Loucy (cell line): ENCODE measurements around the gene ROBO1.

ENCODE experiments used
- H2AFZ ChIP-seq: fragments of 200-600 bp; sonication (generic); 2 replicates; pipeline ENCODE4 v1.6.0; 2016; ENCODE audit warnings: antibody characterized with exemption, mild to moderate bottlenecking, low read length, moderate library complexity
- H3F3A ChIP-seq: fragments of 200-600 bp; 2 replicates; pipeline ENCODE4 v1.6.0; 2016; ENCODE audit warnings: antibody characterized with exemption, low read depth, mild to moderate bottlenecking
- H3K27me3 ChIP-seq: fragments of 200-600 bp; sonication (generic); 2 replicates; pipeline ENCODE4 v1.6.1; 2014; ENCODE audit warnings: low read length, mild to moderate bottlenecking; ENCODE audit not compliant: insufficient read depth, poor library complexity, severe bottlenecking
- H3K36me3 ChIP-seq: fragments of 200-600 bp; sonication (generic); 2 replicates; pipeline ENCODE4 v1.6.1; 2016; ENCODE audit warnings: low read length; ENCODE audit not compliant: insufficient read depth
- H3K4me1 ChIP-seq: fragments of 200-600 bp; sonication (generic); 2 replicates; pipeline ENCODE4 v1.5.1; 2014; ENCODE audit warnings: low read length, mild to moderate bottlenecking; ENCODE audit not compliant: insufficient read depth, poor library complexity, severe bottlenecking
- H3K4me2 ChIP-seq: fragments of 200-600 bp; sonication (generic); 2 replicates; pipeline ENCODE4 v1.6.0; 2014; ENCODE audit warnings: antibody characterized with exemption, low read length, low read depth, mild to moderate bottlenecking; ENCODE audit not compliant: poor library complexity, severe bottlenecking
- H3K4me3 ChIP-seq: fragments of 200-600 bp; sonication (generic); 2 replicates; pipeline ENCODE4 v1.5.1; 2014; ENCODE audit warnings: low read length, mild to moderate bottlenecking, mixed read lengths; ENCODE audit not compliant: poor library complexity, severe bottlenecking
- H3K79me2 ChIP-seq: fragments of 200-600 bp; sonication (generic); 2 replicates; pipeline ENCODE4 v1.6.1; 2014; ENCODE audit warnings: low read length; ENCODE audit not compliant: insufficient read depth
- H3K9ac ChIP-seq: fragments of 200-600 bp; sonication (generic); 2 replicates; pipeline ENCODE4 v1.6.0; 2014; ENCODE audit warnings: mild to moderate bottlenecking, low read depth, low read length, moderate library complexity; ENCODE audit not compliant: poor library complexity, severe bottlenecking
- H3K9me2 ChIP-seq: fragments of 200-600 bp; sonication (generic); replicated peaks from 2 replicates; pipeline ENCODE4 v1.6.1; 2016; ENCODE audit warnings: low read depth, low read length, mixed read lengths
- H3K9me3 ChIP-seq: fragments of 200-600 bp; sonication (generic); 2 replicates; pipeline ENCODE4 v1.6.1; 2014; ENCODE audit warnings: mild to moderate bottlenecking, antibody characterized with exemption, low read length, low read depth; ENCODE audit not compliant: insufficient read depth
- H4K20me1 ChIP-seq: fragments of 200-600 bp; sonication (generic); 2 replicates; pipeline ENCODE4 v1.6.0; 2014; ENCODE audit warnings: antibody characterized with exemption, low read length, mild to moderate bottlenecking; ENCODE audit not compliant: insufficient read depth, poor library complexity, severe bottlenecking
- EZH2phosphoT487 ChIP-seq: fragments of 200-600 bp; IDR thresholded peaks from 2 replicates; pipeline ENCODE4 v1.6.1; 2018; ENCODE audit warnings: antibody characterized with exemption, mild to moderate bottlenecking, moderate library complexity, borderline replicate concordance
- TF ChIP-seq, protein P1 (sequence below): fragments of 200-600 bp; sonication (generic); conservative IDR thresholded peaks from 2 replicates; pipeline ENCODE4 v1.5.1; 2014; ENCODE audit warnings: mild to moderate bottlenecking, antibody characterized with exemption, low read length

ROBO1 gene

DNA sequence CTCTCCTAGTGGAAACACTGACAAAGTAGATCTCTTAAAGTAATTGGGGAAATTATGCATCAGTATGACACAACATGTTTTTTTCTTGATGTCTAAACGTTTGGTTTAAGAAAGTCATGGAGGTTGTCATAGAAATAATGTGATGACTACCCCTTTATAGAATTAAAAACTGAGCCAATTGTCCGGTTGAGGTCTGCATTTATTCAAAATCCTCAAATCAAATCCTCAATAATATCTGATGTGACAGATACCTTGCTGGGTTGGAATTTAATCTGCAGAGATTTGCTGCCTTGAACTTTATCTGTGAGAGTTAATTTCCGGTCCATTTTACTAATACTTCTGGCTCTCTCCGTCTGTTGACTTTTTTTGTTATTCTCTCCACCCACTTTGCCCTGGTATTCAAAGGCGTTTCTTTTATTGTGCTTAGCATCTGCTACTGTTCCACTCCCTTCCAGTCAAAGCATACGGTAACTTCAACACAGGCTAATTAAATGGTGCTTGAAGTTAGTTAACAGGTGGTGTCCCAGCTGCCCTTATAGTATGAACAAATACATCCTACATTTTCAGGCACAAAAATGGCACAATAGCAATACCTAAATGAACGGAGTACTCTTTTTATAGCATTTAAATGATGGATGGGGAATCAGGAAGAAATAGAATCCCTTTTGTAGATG, 628.3 kb downstream of the ROBO1 start:
- no peak overlapping the region for H3K4me3 ChIP-seq
- no peaks in the 10 kb centered on the region for H3K27me3 ChIP-seq
- H3K9me3 ChIP-seq = no peaks in the 10 kb centered on the region
- H3K9ac ChIP-seq = no peak overlapping the region
- no peaks in the 10 kb centered on the region for H3K79me2 ChIP-seq
- H2AFZ ChIP-seq = no peak overlapping the region
- H3K4me2 ChIP-seq = no peak overlapping the region
- H3K4me1 ChIP-seq = no peaks in the 10 kb centered on the region
- H4K20me1 ChIP-seq = no peaks in the 10 kb centered on the region
- TF ChIP-seq, protein P1, sequence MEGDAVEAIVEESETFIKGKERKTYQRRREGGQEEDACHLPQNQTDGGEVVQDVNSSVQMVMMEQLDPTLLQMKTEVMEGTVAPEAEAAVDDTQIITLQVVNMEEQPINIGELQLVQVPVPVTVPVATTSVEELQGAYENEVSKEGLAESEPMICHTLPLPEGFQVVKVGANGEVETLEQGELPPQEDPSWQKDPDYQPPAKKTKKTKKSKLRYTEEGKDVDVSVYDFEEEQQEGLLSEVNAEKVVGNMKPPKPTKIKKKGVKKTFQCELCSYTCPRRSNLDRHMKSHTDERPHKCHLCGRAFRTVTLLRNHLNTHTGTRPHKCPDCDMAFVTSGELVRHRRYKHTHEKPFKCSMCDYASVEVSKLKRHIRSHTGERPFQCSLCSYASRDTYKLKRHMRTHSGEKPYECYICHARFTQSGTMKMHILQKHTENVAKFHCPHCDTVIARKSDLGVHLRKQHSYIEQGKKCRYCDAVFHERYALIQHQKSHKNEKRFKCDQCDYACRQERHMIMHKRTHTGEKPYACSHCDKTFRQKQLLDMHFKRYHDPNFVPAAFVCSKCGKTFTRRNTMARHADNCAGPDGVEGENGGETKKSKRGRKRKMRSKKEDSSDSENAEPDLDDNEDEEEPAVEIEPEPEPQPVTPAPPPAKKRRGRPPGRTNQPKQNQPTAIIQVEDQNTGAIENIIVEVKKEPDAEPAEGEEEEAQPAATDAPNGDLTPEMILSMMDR = no peak
- H3K36me3 ChIP-seq = no peaks in the 10 kb centered on the region
- H3K9me2 ChIP-seq = no peaks in the 10 kb centered on the region
- no peaks in the 10 kb centered on the region for H3F3A ChIP-seq

- Histone ChIP-seq H3K79me2 (no peaks in the 10 kb centered on the region), H3K27me3 (no peaks in the 10 kb centered on the region), H3K4me1 (no peaks in the 10 kb centered on the region), H3K9ac (no peak overlapping the region), H3K9me2 (no peaks in the 10 kb centered on the region), H3K4me3 (no peak overlapping the region), H3K36me3 (no peaks in the 10 kb centered on the region), H2AFZ (no peak overlapping the region), H3K4me2 (no peak overlapping the region), H4K20me1 (no peaks in the 10 kb centered on the region), H3F3A (no peaks in the 10 kb centered on the region), H3K9me3 (no peaks in the 10 kb centered on the region)
- TF ChIP-seq EZH2phosphoT487 = no peak
Observed at GRCh38 chr3:79125313-79125984, 642.3 kb downstream of the ROBO1 start.

GRCh38 chr3:79115458-79115857, 652.3 kb downstream of the ROBO1 start:
- no peaks in the 10 kb centered on the region for H3K4me1 ChIP-seq
- no peaks in the 10 kb centered on the region for H3K36me3 ChIP-seq
- no peaks in the 10 kb centered on the region for H3K9me2 ChIP-seq
- H4K20me1 ChIP-seq = no peaks in the 10 kb centered on the region
- no peaks in the 10 kb centered on the region for H3K27me3 ChIP-seq
- TF ChIP-seq, protein P1 = no peak
- TF ChIP-seq EZH2phosphoT487 = no peak
- H3F3A ChIP-seq = no peaks in the 10 kb centered on the region
- no peak overlapping the region for H3K4me2 ChIP-seq
- H3K9ac ChIP-seq = no peak overlapping the region
- no peak overlapping the region for H3K4me3 ChIP-seq
- no peaks in the 10 kb centered on the region for H3K79me2 ChIP-seq
- H3K9me3 ChIP-seq = no peaks in the 10 kb centered on the region
- no peak overlapping the region for H2AFZ ChIP-seq
